Erythroblast (primary cell): Measurements from ENCODE around the gene ATP8B3.

Experiments used
- GATA1 ChIP-seq: IDR thresholded peaks from 2 replicates; pipeline ENCODE4 v1.6.1; 2011; ENCODE audit warnings: low read depth, mild to moderate bottlenecking, control low read depth, low read length, moderate library complexity
- POLR2A ChIP-seq: IDR thresholded peaks from 2 replicates; pipeline ENCODE4 v1.6.1; 2011; ENCODE audit warnings: mild to moderate bottlenecking, low read length

- TF ChIP-seq POLR2A (no peak), GATA1 (no peak)
Observed at GRCh38 chr19:1767464-1767933, 44.6 kb downstream of the ATP8B3 start.
